Transverse colon (tissue), 4 donors: ENCODE data around the gene HOXC4. TPM values are rescaled to one million over a fixed set of nuclear protein-coding genes. Genes with fewer than 3 reads are reported as not detected.

Experiments
- DNase-seq: peaks from one replicate; pipeline ENCODE4 v3.0.0-alpha.2; 2019
- H3K27ac ChIP-seq, 4 donors: fragments of 200-600 bp; sonication (generic); 2 replicates each; pipeline ENCODE4 v1.5.1; 2016 to 2018; ENCODE audit warnings: inconsistent platforms in 4 of 4
- H3K27me3 ChIP-seq: fragments of 200-600 bp; sonication (generic); 2 replicates; pipeline ENCODE4 v1.5.1; 2017; ENCODE audit warnings: inconsistent platforms
- H3K36me3 ChIP-seq, 4 donors: fragments of 200-600 bp; sonication (generic); 2 replicates each; pipeline ENCODE4 v1.5.1; 2017 to 2019; ENCODE audit warnings: inconsistent platforms in 4 of 4
- H3K4me1 ChIP-seq, 4 donors: fragments of 200-600 bp; sonication (generic); 2 replicates each; pipeline ENCODE4 v1.5.1; 2017 to 2020; ENCODE audit warnings: inconsistent platforms in 4 of 4
- H3K4me3 ChIP-seq, 4 donors: fragments of 200-600 bp; sonication (generic); 1 replicate in 1 of 4; 2 replicates in 3 of 4; pipeline versions ENCODE4 v1.5.1 to v1.6.1; 2017 to 2019; ENCODE audit warnings: inconsistent platforms in 4 of 4
- H3K9me3 ChIP-seq, 2 donors: fragments of 200-600 bp; sonication (generic); 2 replicates each; pipeline ENCODE4 v1.5.1; 2017 to 2019; ENCODE audit warnings: inconsistent platforms in 2 of 2
- CTCF ChIP-seq, 5 experiments: fragments of 200-600 bp in 3 of 5; fragments of 450-650 bp in 2 of 5; sonication (generic) in 3 of 5; IDR thresholded peaks; 1 replicate in 2 of 5; 2 replicates in 3 of 5; pipeline ENCODE4 v1.5.1; 2016 to 2017; ENCODE audit warnings: antibody characterized with exemption in 5 of 5, inconsistent platforms in 3 of 5, mild to moderate bottlenecking in 2 of 5, moderate library complexity in 1 of 5
- EP300 ChIP-seq: sonication (generic); formaldehyde crosslinking; IDR thresholded peaks from one replicate; pipeline ENCODE4 v1.6.1; 2017; ENCODE audit warnings: antibody characterized with exemption, low read depth
- POLR2A ChIP-seq: fragments of 450-650 bp; IDR thresholded peaks from one replicate; pipeline ENCODE4 v1.6.1; 2016; ENCODE audit warnings: antibody characterized with exemption, mild to moderate bottlenecking, moderate library complexity
- POLR2AphosphoS5 ChIP-seq, 3 donors: sonication (generic); formaldehyde crosslinking; IDR thresholded peaks; one replicate each; pipeline ENCODE4 v1.6.1; 2016; ENCODE audit warnings: antibody characterized with exemption in 3 of 3
- WGBS, 2 donors: methylation state at CpG; one replicate each; pipeline ENCODE4 v1.1.5; 2018; ENCODE audit warnings: low coverage in 1 of 2; 5-methylcytosine and 5-hydroxymethylcytosine counted together
- in situ Hi-C, 4 donors: fragments of 200-750 bp; cut with MboI; loops; one replicate each; pipeline versions ENCODE4 v1.15.0 to v1.15.1; 2017; ENCODE audit warnings: low sequenced_read_pairs in 3 of 4, low pct_ligation_motif_present in 1 of 4, low pct_unique_long_range_greater_than_20kb in 1 of 4
- intact Hi-C: fragments of 100-400 bp; cut with DNase I; formaldehyde crosslinking; loops from one replicate; pipeline ENCODE4 v1.15.1; 2023; ENCODE audit warnings: low total_unique reads
- total RNA-seq, 4 donors: library from RNA; depleted of rRNA; stranded (reverse); fragments of >200 nt; gene quantifications; one replicate each; pipeline ENCODE4 v1.1.0, GENCODE V29; 2016

The HOXC4 gene
- total RNA-seq, 4 donors from 2014 or later: 0.64 to 0.68 TPM; not detected in 2

- no peaks in the 10 kb centered on the region for H3K9me3 ChIP-seq
- 4 to 16% methylated on average over 7 to 22 of the region's 22 CpGs for WGBS, 2 donors
- H3K4me3 ChIP-seq: no peak overlapping the region
- H3K4me1 ChIP-seq: peaks cover 7 to 24% (median 11%) of the 10 kb centered on the region in 4 donors
- in situ Hi-C loops (loop anchor here in 2 of 4 donors (5.0 to 10.0 kb wide), 2 partner anchors 165 to 168 kb away; no protein-coding TSS in a partner anchor), intact Hi-C loops (no loop called here)
- H3K27me3 ChIP-seq: peaks cover 100% of the 10 kb centered on the region
- H3K36me3 ChIP-seq: no peaks in the 10 kb centered on the region
- no peak for DNase-seq
- no peak overlapping the region for H3K27ac ChIP-seq
- TF ChIP-seq CTCF (IDR thresholded peaks at IDR 0.05): no peak
- TF ChIP-seq POLR2A: no peak
- TF ChIP-seq POLR2AphosphoS5 (IDR thresholded peaks at IDR 0.05): no peak
- no peak for TF ChIP-seq EP300
Observed at GRCh38 chr12:54026640-54027441, 26.8 kb upstream of the HOXC4 start.

- Histone ChIP-seq H3K9me3 (no peaks in the 10 kb centered on the region), H3K36me3 (no peaks in the 10 kb centered on the region), H3K4me1 (peaks cover 7 to 24% (median 11%) of the 10 kb centered on the region in 4 donors), H3K27me3 (peaks cover 100% of the 10 kb centered on the region), H3K4me3 (no peak overlapping the region), H3K27ac (no peak overlapping the region)
- TF ChIP-seq POLR2A: no peak
- TF ChIP-seq POLR2AphosphoS5 (IDR thresholded peaks at IDR 0.05): no peak
- no peak for TF ChIP-seq CTCF (IDR thresholded peaks at IDR 0.05)
- no peak for TF ChIP-seq EP300
- DNase-seq: no peak
- WGBS, 2 donors: 29 to 44% methylated on average over 3 of the region's 3 CpGs
- intact Hi-C loops: no loop called here
- in situ Hi-C loops: loop anchor here in 2 of 4 donors (5.0 to 10.0 kb wide), 2 partner anchors 165 to 167 kb away; no protein-coding TSS in a partner anchor
Observed at GRCh38 chr12:54027442-54027786, 26.2 kb upstream of the HOXC4 start.

- intact Hi-C loops (no loop called here), in situ Hi-C loops (loop anchor here in 2 of 4 donors (5.0 to 10.0 kb wide), 2 partner anchors 164 to 166 kb away; no protein-coding TSS in a partner anchor)
- peaks cover 7 to 33% (median 16%) of the 10 kb centered on the region in 4 donors for H3K4me1 ChIP-seq
- no peak within 1 kb of the TSS for H3K4me3 ChIP-seq
- 10 to 16% methylated on average over 18 to 36 of the region's 36 CpGs for WGBS, 2 donors
- H3K9me3 ChIP-seq: peaks cover 0 to 2% of the 10 kb centered on the region in 2 donors
- H3K27ac ChIP-seq: no peak within 1 kb of the TSS
- H3K27me3 ChIP-seq: peaks cover 100% of the 10 kb centered on the region
- DNase-seq: no peak
- no peaks in the 10 kb centered on the region for H3K36me3 ChIP-seq
- no peak for TF ChIP-seq CTCF (IDR thresholded peaks at IDR 0.05)
- TF ChIP-seq POLR2AphosphoS5 (IDR thresholded peaks at IDR 0.05): no peak
- TF ChIP-seq POLR2A: no peak
- TF ChIP-seq EP300: no peak
Observed at GRCh38 chr12:54028314-54029201, 25.1 kb upstream of the HOXC4 start, which contains the start of gene HOXC6. Gene HOXC6, plus strand, starts transcription at chr12:54028440. Its CDS starts 82 bp downstream, at chr12:54028522.
